ENCODE data around the gene AHDC1.

AHDC1 gene

GRCh38 chr1:27617420-27617819 lies 13.5 kb upstream of the AHDC1 start:
- TF ChIP-seq, protein P1, sequence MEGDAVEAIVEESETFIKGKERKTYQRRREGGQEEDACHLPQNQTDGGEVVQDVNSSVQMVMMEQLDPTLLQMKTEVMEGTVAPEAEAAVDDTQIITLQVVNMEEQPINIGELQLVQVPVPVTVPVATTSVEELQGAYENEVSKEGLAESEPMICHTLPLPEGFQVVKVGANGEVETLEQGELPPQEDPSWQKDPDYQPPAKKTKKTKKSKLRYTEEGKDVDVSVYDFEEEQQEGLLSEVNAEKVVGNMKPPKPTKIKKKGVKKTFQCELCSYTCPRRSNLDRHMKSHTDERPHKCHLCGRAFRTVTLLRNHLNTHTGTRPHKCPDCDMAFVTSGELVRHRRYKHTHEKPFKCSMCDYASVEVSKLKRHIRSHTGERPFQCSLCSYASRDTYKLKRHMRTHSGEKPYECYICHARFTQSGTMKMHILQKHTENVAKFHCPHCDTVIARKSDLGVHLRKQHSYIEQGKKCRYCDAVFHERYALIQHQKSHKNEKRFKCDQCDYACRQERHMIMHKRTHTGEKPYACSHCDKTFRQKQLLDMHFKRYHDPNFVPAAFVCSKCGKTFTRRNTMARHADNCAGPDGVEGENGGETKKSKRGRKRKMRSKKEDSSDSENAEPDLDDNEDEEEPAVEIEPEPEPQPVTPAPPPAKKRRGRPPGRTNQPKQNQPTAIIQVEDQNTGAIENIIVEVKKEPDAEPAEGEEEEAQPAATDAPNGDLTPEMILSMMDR (IDR thresholded peaks at IDR 0.05; ENCODE audit: low read depth, low read length): no peak
- DNase-seq (ENCODE audit: low read depth in 2 of 2): no peak
- no peak overlapping the region for H3K4me3 ChIP-seq (replicated peaks in 1 of 2; ENCODE audit: low read depth in 2 of 2, low read length in 2 of 2)

GRCh38 chr1:27616441-27616840 lies 12.5 kb upstream of the AHDC1 start:
- TF ChIP-seq, protein P1 (IDR thresholded peaks at IDR 0.05; ENCODE audit: low read depth, low read length): peak; percentile 5
- H3K4me3 ChIP-seq (replicated peaks in 1 of 2; ENCODE audit: low read depth in 2 of 2, low read length in 2 of 2): no peak overlapping the region
- no peak for DNase-seq (ENCODE audit: low read depth in 2 of 2)

- H3K4me3 ChIP-seq (replicated peaks in 1 of 2; ENCODE audit: low read depth in 2 of 2, low read length in 2 of 2): no peak overlapping the region
- DNase-seq (ENCODE audit: low read depth in 2 of 2): no peak
- TF ChIP-seq, protein P1 (IDR thresholded peaks at IDR 0.05; ENCODE audit: low read depth, low read length): no peak
Measured at GRCh38 chr1:27615346-27616192, 11.6 kb upstream of the AHDC1 start.

GRCh38 chr1:27614625-27615344 lies 10.8 kb upstream of the AHDC1 start:
- no peak for DNase-seq (ENCODE audit: low read depth in 2 of 2)
- no peak overlapping the region for H3K4me3 ChIP-seq (replicated peaks in 1 of 2; ENCODE audit: low read depth in 2 of 2, low read length in 2 of 2)
- TF ChIP-seq, protein P1 (IDR thresholded peaks at IDR 0.05; ENCODE audit: low read depth, low read length): no peak

GRCh38 chr1:27614043-27614624 lies 10.2 kb upstream of the AHDC1 start:
- DNase-seq (ENCODE audit: low read depth in 2 of 2): no peak
- no peak overlapping the region for H3K4me3 ChIP-seq (replicated peaks in 1 of 2; ENCODE audit: low read depth in 2 of 2, low read length in 2 of 2)
- TF ChIP-seq, protein P1 (IDR thresholded peaks at IDR 0.05; ENCODE audit: low read depth, low read length): no peak

GRCh38 chr1:27612718-27613117 lies 8.8 kb upstream of the AHDC1 start:
- TF ChIP-seq, protein P1 (IDR thresholded peaks at IDR 0.05; ENCODE audit: low read depth, low read length): no peak
- DNase-seq (ENCODE audit: low read depth in 2 of 2): no peak
- no peak overlapping the region for H3K4me3 ChIP-seq (replicated peaks in 1 of 2; ENCODE audit: low read depth in 2 of 2, low read length in 2 of 2)

Measured in cardiac fibroblast (primary cell).